H1 (cell line): ENCODE results near the gene NOL4L. TPM values are rescaled to one million over a fixed set of nuclear protein-coding genes. Genes with fewer than 3 reads are reported as not detected.

Experiments used
- EP300 ChIP-seq, 2 experiments: IDR thresholded peaks; 1 replicate in 1 of 2; 2 replicates in 1 of 2; pipeline ENCODE4 v1.6.1; 2011 to 2012; ENCODE audit warnings: low read depth in 2 of 2, low read length in 2 of 2, mild to moderate bottlenecking in 2 of 2, borderline replicate concordance in 1 of 2, inconsistent platforms in 1 of 2, moderate library complexity in 1 of 2
- PHF8 ChIP-seq: fragments of 200-600 bp; sonication (generic); conservative IDR thresholded peaks from 2 replicates; pipeline ENCODE4 v1.7.1; 2012; ENCODE audit warnings: low read depth, mild to moderate bottlenecking, inconsistent platforms, low read length, moderate library complexity
- POLR2A ChIP-seq, 2 experiments: IDR thresholded peaks; 1 replicate in 1 of 2; 2 replicates in 1 of 2; pipeline ENCODE4 v1.6.1; 2011; ENCODE audit warnings: low read depth in 2 of 2, low read length in 2 of 2, mild to moderate bottlenecking in 2 of 2; ENCODE audit errors: control extremely low read depth in 1 of 2
- RFX5 ChIP-seq: IDR thresholded peaks from 2 replicates; pipeline ENCODE4 v1.6.1; 2011; ENCODE audit warnings: low read depth, low read length, improper control_type of control experiment, borderline replicate concordance
- TAF7 ChIP-seq: optimal IDR thresholded peaks from 2 replicates; pipeline ENCODE3; 2011; ENCODE audit warnings: low read depth, mild to moderate bottlenecking, inconsistent platforms, low read length, moderate library complexity, borderline replicate concordance
- TBP ChIP-seq: IDR thresholded peaks from 2 replicates; pipeline ENCODE4 v1.6.1; 2011; ENCODE audit warnings: low read depth, low read length, improper control_type of control experiment
- polyA plus RNA-seq, 7 experiments: library from polyadenylated mRNA; depleted of rRNA in 3 of 7; stranded (reverse) in 5 of 7; unstranded in 2 of 7; fragments of >200 nt in 5 of 7; fragments of 200-250 nt in 2 of 7; gene quantifications; 1 replicate in 5 of 7; 2 replicates in 1 of 7; 4 replicates in 1 of 7; pipeline versions ENCODE4 v1.2.1 to v1.2.3, GENCODE V29; 2011 to 2013; ENCODE audit warnings: missing spikeins in 2 of 7, mixed read lengths in 2 of 7
- total RNA-seq: library from RNA; stranded (reverse); fragmentation: NEBNext Ultra II Directional; extraction: Animal tissue kit (Norgen Biotek cat#: 25700); gene quantifications from 2 replicates; pipeline ENCODE4 v1.2.1, GENCODE V29; 2021
- TF ChIP-seq, protein P1 (sequence below): fragments of 300-600 bp; sonication (generic); IDR thresholded peaks from 2 replicates; pipeline ENCODE4 v1.7.1; 2012; ENCODE audit warnings: low read length, moderate library complexity, mild to moderate bottlenecking, inconsistent platforms; ENCODE audit not compliant: insufficient replicate concordance
- TF ChIP-seq, protein P2 (sequence below): IDR thresholded peaks from 2 replicates; pipeline ENCODE4 v1.6.1; 2012; ENCODE audit warnings: low read length, inconsistent platforms

Gene NOL4L
- total and polyA plus RNA-seq, 2 of the 8 experiments (the other 6 are each of a cell fraction or from before 2014, with no cell fraction given): 15.3 to 23.7 TPM

- TF ChIP-seq, protein P1, sequence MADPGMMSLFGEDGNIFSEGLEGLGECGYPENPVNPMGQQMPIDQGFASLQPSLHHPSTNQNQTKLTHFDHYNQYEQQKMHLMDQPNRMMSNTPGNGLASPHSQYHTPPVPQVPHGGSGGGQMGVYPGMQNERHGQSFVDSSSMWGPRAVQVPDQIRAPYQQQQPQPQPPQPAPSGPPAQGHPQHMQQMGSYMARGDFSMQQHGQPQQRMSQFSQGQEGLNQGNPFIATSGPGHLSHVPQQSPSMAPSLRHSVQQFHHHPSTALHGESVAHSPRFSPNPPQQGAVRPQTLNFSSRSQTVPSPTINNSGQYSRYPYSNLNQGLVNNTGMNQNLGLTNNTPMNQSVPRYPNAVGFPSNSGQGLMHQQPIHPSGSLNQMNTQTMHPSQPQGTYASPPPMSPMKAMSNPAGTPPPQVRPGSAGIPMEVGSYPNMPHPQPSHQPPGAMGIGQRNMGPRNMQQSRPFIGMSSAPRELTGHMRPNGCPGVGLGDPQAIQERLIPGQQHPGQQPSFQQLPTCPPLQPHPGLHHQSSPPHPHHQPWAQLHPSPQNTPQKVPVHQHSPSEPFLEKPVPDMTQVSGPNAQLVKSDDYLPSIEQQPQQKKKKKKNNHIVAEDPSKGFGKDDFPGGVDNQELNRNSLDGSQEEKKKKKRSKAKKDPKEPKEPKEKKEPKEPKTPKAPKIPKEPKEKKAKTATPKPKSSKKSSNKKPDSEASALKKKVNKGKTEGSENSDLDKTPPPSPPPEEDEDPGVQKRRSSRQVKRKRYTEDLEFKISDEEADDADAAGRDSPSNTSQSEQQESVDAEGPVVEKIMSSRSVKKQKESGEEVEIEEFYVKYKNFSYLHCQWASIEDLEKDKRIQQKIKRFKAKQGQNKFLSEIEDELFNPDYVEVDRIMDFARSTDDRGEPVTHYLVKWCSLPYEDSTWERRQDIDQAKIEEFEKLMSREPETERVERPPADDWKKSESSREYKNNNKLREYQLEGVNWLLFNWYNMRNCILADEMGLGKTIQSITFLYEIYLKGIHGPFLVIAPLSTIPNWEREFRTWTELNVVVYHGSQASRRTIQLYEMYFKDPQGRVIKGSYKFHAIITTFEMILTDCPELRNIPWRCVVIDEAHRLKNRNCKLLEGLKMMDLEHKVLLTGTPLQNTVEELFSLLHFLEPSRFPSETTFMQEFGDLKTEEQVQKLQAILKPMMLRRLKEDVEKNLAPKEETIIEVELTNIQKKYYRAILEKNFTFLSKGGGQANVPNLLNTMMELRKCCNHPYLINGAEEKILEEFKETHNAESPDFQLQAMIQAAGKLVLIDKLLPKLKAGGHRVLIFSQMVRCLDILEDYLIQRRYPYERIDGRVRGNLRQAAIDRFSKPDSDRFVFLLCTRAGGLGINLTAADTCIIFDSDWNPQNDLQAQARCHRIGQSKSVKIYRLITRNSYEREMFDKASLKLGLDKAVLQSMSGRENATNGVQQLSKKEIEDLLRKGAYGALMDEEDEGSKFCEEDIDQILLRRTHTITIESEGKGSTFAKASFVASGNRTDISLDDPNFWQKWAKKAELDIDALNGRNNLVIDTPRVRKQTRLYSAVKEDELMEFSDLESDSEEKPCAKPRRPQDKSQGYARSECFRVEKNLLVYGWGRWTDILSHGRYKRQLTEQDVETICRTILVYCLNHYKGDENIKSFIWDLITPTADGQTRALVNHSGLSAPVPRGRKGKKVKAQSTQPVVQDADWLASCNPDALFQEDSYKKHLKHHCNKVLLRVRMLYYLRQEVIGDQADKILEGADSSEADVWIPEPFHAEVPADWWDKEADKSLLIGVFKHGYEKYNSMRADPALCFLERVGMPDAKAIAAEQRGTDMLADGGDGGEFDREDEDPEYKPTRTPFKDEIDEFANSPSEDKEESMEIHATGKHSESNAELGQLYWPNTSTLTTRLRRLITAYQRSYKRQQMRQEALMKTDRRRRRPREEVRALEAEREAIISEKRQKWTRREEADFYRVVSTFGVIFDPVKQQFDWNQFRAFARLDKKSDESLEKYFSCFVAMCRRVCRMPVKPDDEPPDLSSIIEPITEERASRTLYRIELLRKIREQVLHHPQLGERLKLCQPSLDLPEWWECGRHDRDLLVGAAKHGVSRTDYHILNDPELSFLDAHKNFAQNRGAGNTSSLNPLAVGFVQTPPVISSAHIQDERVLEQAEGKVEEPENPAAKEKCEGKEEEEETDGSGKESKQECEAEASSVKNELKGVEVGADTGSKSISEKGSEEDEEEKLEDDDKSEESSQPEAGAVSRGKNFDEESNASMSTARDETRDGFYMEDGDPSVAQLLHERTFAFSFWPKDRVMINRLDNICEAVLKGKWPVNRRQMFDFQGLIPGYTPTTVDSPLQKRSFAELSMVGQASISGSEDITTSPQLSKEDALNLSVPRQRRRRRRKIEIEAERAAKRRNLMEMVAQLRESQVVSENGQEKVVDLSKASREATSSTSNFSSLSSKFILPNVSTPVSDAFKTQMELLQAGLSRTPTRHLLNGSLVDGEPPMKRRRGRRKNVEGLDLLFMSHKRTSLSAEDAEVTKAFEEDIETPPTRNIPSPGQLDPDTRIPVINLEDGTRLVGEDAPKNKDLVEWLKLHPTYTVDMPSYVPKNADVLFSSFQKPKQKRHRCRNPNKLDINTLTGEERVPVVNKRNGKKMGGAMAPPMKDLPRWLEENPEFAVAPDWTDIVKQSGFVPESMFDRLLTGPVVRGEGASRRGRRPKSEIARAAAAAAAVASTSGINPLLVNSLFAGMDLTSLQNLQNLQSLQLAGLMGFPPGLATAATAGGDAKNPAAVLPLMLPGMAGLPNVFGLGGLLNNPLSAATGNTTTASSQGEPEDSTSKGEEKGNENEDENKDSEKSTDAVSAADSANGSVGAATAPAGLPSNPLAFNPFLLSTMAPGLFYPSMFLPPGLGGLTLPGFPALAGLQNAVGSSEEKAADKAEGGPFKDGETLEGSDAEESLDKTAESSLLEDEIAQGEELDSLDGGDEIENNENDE: no peak
- TF ChIP-seq RFX5 (no peak), TBP (no peak), EP300 (IDR thresholded peaks at IDR 0.05; ENCODE audit: borderline replicate concordance in 1 of 2, low read depth in 2 of 2, low read length in 2 of 2) (no peak), PHF8 (no peak), TAF7 (no peak), POLR2A (IDR thresholded peaks at IDR 0.05; ENCODE audit: control extremely low read depth in 1 of 2, low read depth in 2 of 2, low read length in 2 of 2) (no peak)
- TF ChIP-seq, protein P2, sequence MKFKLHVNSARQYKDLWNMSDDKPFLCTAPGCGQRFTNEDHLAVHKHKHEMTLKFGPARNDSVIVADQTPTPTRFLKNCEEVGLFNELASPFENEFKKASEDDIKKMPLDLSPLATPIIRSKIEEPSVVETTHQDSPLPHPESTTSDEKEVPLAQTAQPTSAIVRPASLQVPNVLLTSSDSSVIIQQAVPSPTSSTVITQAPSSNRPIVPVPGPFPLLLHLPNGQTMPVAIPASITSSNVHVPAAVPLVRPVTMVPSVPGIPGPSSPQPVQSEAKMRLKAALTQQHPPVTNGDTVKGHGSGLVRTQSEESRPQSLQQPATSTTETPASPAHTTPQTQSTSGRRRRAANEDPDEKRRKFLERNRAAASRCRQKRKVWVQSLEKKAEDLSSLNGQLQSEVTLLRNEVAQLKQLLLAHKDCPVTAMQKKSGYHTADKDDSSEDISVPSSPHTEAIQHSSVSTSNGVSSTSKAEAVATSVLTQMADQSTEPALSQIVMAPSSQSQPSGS: no peak
Measured at GRCh38 chr20:32556312-32557184, 28.6 kb downstream of the NOL4L start (continued).
